NCI-H2107 (cell line): ENCODE measurements around the gene HRH2.
"Not testable (repeated sequence)": the region's sequence is repeated elsewhere in the genome, so short reads cannot be mapped to it uniquely, and the experiment has no call there.

ENCODE experiments used
- DNase-seq: peaks from one replicate; lab custom pipeline; 2025; lab: John Stamatoyannopoulos, UW

HRH2 gene, protein sequence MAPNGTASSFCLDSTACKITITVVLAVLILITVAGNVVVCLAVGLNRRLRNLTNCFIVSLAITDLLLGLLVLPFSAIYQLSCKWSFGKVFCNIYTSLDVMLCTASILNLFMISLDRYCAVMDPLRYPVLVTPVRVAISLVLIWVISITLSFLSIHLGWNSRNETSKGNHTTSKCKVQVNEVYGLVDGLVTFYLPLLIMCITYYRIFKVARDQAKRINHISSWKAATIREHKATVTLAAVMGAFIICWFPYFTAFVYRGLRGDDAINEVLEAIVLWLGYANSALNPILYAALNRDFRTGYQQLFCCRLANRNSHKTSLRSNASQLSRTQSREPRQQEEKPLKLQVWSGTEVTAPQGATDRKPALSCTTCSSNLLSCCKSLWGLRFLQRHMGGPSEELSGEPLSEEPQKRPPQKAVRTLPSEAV

DNA sequence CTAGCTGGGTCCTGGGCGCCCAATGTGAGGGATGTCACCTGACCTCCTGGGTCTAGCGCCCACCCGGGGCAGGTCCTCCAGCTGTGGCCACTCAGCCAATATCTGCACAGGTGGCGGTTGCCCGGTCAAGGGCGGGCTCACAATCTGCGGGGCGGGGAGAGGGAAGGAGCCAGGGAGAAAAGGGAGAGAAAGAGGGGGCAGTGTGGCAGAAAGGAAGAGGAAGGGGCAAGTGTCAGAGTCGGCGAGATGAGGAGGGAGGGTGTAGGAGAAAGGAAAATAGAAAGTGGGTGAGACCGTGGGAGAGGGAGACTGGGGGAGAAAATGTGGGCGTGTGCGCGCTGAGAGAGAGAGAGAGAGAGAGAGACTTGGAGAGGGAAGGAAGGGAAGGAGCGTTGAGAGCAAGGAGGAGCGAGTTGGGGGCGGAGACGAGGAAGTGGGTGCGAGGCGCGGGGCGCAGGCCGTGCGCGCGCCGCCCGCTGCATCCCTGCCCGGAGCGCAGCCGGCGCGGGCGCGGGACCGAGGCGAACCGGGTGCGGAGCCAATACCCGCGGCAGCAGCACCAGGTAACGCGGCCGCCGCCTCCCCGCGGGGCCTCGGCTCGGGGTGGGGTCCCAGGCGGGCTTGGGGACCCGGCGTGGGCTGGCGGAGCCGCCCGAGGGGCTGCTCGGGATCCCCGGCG is at the start of gene HRH2:
HRH2 (plus strand) TSS at position 479 of the 679 bp plus-strand sequence. CDS start 25,163 bp downstream, outside the sequence.
- DNase-seq = no peak

- DNase-seq = no peak
Observed at GRCh38 chr5:175609526-175609925, 48.3 kb upstream of the HRH2 start.

- no peak for DNase-seq
Observed at GRCh38 chr5:175610381-175610780, 47.5 kb upstream of the HRH2 start.

DNA sequence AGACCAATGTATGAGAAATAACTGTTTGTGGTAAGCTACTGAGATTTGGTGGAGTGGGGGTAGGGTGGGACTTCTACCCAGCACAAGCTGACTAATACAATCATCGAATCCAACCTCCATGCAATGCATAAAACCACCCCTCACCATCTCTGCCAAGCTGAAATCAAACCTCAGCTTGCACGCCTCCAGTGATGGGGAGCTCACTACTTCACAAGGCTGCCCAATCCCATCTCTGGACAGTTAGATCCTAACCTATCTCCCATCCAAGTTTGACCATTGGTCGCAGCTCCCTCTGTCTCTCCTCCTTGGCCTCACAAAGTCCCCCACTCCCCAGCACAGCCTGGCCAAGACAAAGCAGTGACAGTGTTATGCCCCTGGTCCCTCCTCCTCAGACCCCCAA is 47.0 kb upstream of the HRH2 start:
- DNase-seq = no peak

DNA sequence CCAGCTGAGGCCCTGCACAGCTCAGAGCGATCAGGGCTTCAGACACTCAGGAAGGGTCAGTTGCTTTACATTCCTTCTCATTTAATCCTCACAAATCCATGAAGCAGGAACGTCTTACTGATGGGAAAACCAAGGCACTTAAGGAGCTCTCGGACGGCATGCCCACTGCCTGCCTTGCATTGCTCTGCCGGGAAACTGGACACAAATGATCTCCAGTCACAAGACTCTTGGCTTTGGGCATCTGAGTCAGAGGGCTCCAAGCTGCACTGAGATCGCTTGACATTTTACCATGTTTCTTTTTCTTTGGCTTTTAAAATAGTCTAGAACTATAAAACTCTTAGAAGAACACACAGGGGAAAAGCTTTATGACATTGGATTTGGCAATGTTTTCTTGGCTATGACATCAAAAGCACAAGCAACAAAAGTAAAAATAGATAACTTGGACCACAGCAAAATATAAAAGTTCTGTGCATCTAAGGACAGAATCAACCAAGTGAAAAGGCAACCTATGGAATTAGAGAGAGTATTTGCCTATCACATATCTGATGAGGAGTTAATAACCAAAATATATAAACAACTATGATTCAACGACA is 43.6 kb upstream of the HRH2 start:
- DNase-seq = no peak

DNA sequence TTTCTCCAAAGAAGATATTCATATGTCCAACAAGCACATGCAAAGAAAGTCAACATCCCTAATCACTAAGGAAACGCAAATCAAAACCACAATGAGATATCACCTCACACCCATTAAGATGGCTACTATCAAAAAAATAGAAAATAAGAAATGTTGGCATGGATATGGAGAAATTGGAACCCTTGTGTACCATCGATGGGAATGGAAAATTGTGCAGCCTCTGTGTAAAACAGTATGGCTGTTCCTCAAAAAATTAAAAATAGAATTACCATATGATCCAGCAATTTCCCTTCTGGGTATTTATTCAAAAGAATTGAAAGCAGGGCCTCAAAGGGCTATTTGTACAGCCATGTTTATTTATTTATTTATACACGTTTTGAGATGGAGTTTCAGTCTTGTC is 43.0 kb upstream of the HRH2 start:
- DNase-seq = no peak

- DNase-seq = no peak
Observed at GRCh38 chr5:175616083-175616482, 41.8 kb upstream of the HRH2 start.

DNA sequence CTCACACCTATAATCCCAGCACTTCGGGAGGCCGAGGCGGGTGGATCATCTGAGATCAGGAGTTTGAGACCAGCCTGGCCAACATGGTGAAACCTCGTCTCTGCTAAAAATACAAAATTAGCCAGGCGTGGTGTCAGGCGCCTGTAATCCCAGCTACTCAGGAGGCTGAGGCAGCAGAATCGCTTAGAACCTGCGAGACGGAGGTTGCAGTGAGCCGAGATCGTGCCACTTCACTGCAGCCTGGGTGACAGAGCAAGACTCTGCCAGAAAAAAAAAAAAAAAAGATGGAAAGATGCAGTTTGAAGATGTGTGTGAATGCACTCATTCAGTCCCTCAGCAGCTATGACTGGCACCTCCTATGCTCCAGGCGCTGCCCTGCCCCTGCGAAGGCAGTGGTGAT is 41.3 kb upstream of the HRH2 start:
- not testable (repeated sequence) for DNase-seq

GRCh38 chr5:175617447-175617846 is 40.4 kb upstream of the HRH2 start:
- DNase-seq = no peak

- DNase-seq = no peak
Observed at GRCh38 chr5:175620527-175620926, 37.3 kb upstream of the HRH2 start.

GRCh38 chr5:175621971-175622370 is 35.9 kb upstream of the HRH2 start:
- DNase-seq = no peak

GRCh38 chr5:175623088-175623487 is 34.8 kb upstream of the HRH2 start:
- no peak for DNase-seq

DNA sequence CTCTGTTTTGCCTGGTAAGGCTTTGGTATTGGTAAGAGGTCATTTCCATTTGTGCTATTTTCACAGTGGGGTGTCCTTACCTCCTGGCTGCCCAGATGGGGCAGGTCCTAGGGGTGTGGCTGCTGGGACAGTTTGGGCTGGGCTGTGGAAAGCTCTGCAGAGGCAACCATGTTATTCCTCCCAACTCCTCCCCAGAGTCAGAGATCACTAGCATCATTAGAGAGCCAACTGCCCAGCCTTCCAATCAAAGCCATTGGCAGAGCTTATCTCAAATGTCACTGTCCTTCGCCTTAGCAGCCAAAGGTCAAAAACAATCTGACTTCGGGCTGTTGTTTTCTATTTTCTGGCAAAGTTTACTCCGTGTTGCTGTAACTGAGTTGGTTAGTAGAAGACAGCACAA is 33.6 kb upstream of the HRH2 start:
- DNase-seq = no peak

- DNase-seq = no peak
Observed at GRCh38 chr5:175627005-175627404, 30.9 kb upstream of the HRH2 start.

- DNase-seq = no peak
Observed at GRCh38 chr5:175627739-175628138, 30.1 kb upstream of the HRH2 start.

DNA sequence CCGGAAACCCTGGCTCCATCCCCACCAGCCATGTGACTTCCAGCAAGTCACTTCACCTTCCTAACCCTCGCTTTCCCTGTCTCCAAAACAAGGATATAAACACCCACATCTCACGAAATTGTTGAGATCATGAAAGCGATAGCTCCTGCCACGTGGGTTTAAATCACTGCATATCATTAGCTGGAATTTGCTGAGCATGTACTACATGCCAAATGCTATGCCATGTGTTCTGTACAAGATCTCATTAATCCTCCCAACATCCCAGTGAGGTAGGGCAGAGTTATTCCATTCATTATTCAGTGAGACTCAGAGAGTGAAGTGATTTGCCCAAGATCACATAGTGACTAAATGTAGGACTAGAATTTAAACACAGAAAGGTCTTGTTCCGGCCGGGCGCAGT is 29.2 kb upstream of the HRH2 start:
- DNase-seq = no peak

- no peak for DNase-seq
Observed at GRCh38 chr5:175629261-175629660, 28.6 kb upstream of the HRH2 start.

GRCh38 chr5:175629793-175630192 is 28.1 kb upstream of the HRH2 start:
- DNase-seq = no peak

- no peak for DNase-seq
Observed at GRCh38 chr5:175635854-175636584, 21.9 kb upstream of the HRH2 start.

DNA sequence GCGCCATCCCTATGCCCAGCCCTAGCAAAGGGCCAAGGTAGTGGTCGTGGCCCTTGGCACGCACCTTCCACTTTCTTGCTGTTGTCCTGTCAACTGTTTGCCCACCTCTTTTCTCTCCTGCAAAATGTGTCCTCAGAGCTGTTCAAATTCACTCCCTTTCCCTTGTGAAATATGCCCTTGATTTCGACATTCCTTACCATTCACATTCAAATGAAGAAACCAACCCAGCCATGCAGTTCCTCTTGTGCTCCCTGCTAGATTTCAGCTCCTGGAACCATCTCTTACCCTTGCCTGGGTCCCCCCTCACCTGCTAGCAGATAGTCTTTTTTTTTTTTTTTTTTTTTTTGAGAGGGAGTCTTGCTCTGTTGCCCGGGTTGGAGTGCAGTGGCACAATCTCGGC is 19.6 kb upstream of the HRH2 start:
- DNase-seq = no peak

DNA sequence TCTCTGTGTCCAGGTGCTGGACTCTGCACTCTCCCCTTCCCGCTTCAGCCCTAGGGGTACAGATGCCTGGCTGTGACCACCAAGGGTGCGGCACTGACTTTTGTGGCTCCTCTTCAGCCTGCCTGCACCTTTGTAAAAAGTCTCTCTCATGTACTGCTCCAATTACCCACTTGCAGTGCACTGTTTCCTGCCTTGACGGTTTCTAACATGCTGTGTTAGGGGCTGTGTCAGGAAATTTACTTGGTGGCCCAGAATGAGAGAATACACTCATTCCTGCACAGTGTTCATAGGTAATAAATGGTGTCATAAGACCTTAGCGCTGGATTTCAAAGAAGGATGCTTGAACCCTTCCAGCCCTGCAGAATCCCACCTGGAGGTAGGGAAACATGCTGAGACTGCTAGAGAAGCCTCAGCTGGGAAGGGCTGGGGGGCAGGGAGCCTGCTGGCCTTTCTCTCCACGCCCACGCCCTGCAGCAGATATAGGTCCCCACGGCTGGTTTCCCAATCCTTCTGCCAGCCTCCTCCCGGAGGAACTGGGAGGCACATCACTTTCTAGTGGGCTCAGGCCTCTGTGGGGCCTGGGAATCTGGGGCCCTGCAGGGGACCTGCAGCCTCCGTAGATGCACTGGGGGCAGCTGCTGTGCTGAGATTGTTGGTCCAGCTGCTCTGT is 17.6 kb upstream of the HRH2 start:
- no peak for DNase-seq

DNA sequence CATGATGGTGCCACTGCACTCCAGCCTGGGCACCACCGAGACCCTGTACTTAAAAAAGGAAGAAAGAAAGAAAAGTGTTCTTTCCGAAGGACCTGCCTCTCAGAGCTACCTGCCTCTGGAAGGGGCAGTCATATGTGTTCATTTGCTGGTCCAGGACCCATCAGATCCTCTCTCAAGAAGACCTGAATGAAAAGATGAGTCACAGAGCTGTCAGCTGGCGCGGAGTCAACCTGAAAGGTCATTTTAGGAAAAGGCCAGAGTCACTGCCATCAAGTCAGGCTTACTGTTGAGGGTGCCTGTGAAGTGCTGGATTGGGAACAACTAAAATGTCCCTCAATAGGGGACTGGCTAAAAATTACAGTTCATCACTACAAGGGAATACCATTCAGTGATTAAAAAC is 14.9 kb upstream of the HRH2 start:
- DNase-seq = no peak
